Hematopoietic multipotent progenitor cell treated with erythropoietin and hydrocortisone succinate and interleukin-3 and kit ligand, for 8 days (in vitro differentiated cells): ENCODE measurements around the gene ZNF367.
A peak's percentile ranks its signal among the peaks of the same experiment; 100 is the strongest.
"Not testable (repeated sequence)": the region's sequence is repeated elsewhere in the genome, so short reads cannot be mapped to it uniquely, and the experiment has no call there.

ENCODE experiments used
- DNase-seq: peaks from one replicate; pipeline ENCODE4 v3.0.0-alpha.2; 2015

ZNF367 gene

GRCh38 chr9:96360523-96360922 lies 57.6 kb downstream of the ZNF367 start:
- not testable (repeated sequence) for DNase-seq

DNA sequence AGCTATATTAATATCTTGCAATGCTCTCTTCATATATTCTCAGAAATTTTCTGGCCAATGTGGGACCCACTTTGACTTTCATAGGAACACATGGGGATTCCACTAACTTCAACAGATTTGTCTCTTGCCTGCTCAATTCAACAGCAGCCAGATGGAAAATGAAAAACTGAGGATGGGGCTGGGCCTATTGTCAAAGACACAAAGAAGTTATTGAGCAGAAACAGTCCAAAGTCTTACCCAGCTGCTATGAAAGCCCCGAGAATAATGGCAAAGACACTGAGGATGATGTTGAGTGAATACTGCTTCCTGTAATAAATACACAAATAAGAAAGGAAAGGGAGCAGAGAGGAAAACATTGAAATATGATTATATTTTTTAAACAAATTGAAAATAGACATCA lies 67.3 kb downstream of the ZNF367 start:
- DNase-seq, result no peak

DNA sequence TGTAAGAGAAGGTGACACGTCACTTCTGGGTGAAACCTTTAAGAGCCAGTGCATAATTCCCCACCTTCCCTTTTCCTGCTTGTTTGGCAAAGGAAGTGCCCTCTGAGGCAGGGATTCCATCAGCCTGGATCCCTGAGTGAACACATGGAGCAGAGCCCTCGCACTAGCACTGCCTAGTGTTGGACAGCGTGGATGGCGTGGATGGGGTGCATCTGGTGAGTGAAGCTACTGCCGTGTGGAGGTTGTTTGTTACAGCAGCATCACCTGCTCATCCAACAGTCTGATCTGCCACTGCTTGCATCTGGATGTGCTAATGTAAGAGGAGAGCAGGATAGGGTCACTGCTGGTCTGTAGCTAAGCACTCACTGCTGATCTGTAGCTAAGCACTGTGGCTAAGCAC lies 69.9 kb downstream of the ZNF367 start:
- DNase-seq, result no peak

GRCh38 chr9:96345551-96345950 lies 72.6 kb downstream of the ZNF367 start:
- no peak for DNase-seq

DNA sequence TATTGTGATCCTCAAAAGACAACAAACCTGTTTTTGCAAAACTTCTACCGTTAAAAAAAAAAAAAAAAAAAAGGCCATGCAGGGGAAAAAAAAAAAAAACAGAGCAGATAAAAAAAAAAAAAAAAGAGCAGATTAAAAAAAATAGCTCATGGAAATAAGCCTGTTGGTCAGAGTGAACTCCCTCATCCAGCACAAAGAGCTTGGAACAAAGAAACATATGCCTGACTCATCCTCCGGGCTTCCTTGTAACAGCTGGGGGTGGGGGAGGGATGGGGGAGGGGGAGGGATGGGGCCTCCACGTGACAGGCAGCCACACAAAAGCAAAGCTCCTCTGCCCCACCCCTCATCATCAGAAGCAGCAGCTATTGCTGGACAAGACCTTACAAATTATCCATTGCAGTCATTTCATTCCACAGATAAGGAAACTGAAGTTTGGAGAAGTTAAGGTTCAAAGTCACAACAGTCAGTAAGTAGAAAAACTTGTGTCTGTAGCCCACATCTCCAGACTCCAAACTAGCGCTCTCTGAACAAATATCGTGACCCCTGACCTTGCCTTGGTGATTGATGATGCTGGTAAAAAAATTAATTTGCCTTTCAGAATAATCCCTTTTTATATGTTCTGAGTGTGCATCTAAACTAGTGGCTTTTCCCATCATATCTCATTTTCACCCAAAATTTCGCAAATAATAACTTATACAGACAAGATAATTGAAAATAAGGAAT lies 73.6 kb downstream of the ZNF367 start:
- peak; percentile 37 for DNase-seq

GRCh38 chr9:96343515-96344360 lies 74.4 kb downstream of the ZNF367 start:
- DNase-seq, result no peak

GRCh38 chr9:96342571-96343245 lies 75.5 kb downstream of the ZNF367 start:
- no peak for DNase-seq

DNA sequence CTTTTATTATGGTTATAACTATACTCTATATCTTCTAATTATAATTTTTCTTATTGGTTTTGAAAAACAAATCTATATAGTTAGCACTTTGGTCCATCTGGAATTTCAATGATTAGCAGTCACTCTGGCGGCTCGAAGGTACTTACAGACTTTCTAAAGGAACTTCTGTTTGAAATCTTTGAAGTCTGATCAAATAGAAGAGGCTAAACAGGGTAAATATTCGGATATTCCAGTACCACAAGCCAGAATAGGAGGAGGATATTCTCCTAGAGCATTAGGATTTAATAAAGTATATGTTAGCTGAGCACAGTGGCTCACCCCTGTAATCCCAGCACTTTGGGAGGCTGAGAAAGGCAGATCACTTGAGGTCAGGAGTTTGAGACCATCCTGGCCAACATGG lies 77.5 kb downstream of the ZNF367 start:
- no peak for DNase-seq

DNA sequence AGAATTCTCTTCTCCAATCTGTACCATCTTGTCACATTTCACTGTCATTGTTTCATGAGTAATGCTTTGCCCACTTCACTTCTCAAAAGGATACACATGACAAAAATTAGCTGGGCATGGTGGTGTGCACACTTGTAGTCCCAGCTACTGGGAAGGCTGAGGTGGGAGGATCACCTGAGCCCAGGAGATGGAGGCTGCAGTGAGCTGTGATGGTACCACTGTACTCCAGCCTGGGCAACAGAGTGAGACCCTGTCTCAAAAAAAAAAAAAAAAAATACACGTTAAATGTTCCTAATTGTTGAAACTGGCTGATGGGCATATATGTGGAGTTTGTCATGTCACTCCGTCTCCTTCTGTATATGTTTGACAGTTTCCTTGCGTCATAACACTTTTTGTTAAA lies 79.9 kb downstream of the ZNF367 start:
- no peak for DNase-seq
